Astrocyte of the hippocampus (primary cell): Measurements from ENCODE around the gene CD177.
"Not testable (repeated sequence)": the region's sequence is repeated elsewhere in the genome, so short reads cannot be mapped to it uniquely, and the experiment has no call there.

Source experiments
- DNase-seq: peaks from one replicate; pipeline ENCODE4 v3.0.0; 2011; ENCODE audit warnings: low read depth, low spot score

Gene CD177

DNA sequence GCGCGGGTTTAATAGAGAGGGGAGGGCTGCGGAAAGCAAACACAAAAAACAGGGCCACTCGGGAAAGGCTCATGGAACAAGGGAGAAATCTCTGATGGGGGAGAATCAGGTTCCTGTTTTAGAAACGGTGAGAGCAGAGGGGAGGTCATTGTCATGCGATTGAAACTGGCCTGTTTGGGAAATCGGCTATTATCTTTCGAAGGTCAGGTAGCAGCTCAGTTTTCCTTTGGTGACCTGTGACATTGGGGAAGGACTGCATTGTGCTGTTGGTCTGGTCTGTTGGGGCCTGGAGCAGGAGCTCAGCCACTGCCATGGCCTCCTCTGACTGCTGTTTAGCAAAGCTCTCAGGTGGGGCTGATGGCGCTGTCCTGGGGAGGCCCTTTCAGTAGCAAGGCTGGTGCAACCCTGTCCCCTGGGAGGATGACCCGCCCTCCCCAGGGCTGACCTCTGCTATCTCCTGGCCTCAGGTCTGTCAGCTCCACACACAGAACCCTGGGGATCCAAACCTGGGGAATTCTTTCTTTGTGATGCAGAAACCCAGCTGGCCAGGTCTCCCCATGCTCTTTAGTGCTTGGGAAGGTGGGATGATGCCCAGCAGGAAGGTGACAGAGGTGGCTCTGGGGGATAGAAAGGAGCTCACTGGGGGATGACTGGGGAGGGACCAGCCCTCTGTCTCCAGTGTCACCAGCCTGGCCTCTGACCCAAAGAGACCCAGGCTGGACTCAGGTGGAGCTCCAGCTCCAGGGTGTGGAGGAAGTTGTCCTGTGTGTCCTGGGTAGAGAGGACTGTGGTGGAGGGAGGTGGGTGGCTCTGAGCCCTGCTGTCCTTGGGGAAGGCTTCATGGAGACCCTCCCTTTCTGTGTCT is 21.2 kb upstream of the CD177 start:
- DNase-seq: no peak

DNA sequence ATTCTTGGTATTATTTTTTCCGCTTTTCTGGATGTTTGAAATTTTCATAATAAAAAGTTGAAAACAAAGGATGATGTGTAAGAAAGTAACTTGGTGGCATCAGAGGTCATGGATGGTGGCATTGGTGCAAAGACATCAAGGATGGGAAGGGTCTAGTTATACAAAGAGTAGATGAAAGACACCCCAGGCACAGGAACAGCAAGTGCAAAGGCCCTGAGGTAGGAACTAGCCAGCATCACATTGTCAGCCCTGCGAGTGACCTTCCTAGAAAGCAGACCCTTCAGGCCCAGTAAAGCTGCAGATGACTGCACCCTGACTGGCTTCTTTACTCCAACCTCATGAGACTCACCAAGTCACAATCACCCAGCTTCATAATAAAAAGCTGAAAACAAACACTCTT is 17.0 kb upstream of the CD177 start:
- DNase-seq: not testable (repeated sequence)

DNA sequence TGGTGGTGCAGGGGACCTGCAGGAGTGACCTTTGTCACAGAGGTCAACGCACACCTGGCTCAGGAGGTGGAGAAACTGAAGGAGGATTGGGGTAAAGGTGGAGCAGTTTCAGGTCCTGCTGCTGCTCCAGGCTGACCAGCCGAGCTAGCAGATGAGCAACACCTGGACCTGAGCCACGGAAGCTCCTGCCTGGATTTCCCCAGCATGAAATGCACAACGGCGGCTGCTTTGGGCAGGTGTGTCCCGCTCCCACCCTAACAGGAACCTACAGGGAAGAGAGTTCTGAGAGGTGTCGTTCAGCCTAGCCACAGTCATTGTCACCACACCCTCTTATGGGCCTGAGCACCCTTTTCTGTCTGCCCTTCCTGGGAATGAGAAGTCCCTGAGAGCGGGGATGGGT is 15.7 kb upstream of the CD177 start:
- DNase-seq: no peak

DNA sequence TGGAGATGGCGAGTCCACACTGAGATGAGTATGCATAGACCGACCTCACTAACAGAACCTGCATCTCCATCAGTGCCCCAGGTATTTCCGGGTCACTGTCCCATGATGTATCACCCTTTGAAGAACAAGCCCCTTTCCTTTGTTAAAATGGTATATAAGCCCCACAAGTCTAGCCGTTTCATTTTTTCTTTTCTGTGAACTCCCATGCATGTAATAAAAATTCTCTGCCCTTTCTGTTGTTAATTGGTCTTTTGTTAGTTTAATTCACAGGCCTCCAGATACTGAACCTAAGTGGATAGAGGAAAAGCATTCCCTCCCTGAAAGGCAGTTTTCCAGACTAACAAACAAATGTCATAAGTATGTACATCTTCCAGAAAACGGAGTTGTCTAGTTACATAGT is 15.0 kb upstream of the CD177 start:
- no peak for DNase-seq

DNA sequence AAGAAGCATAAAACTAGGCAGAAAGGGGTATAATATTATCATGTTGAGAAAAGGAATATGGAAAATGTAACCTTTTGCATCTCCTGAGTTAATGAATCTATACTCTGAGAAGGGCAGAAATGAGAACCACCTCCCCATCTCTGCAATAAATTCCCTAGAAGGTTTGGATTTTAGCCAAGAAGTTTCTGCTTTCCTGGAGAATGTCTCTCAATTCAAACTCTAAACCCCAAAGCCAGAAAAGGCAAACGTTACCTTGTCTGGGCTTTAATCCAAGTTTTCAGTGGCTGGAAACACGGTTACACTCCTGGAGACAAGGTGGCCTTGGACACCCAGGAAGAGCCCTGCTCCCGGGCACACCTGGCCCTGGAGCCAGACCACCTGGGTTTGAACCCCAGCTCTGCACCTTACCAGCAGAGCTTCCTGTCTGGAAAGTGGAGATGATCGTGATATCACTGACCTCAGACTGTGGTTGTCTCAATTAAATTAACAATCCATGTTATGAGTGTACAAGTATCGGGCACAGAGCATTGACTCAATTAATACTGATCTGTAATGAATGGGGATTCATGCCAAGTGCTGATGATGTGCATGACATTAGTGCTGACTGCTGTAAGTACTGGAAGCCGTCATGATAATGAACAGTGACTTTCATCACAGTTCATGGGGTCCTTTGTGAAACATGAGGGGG is 14.1 kb upstream of the CD177 start:
- DNase-seq: peak; percentile 9

GRCh38 chr19:43340101-43340500 is 13.4 kb upstream of the CD177 start:
- DNase-seq: not testable (repeated sequence)

- DNase-seq: not testable (repeated sequence)
These were observed 12.4 kb upstream of the CD177 start for GRCh38 chr19:43341098-43341497.

GRCh38 chr19:43342104-43342503 is 11.4 kb upstream of the CD177 start:
- DNase-seq: peak; percentile 89

- DNase-seq: not testable (repeated sequence)
These were observed 9.1 kb upstream of the CD177 start for GRCh38 chr19:43344347-43344925.

- DNase-seq: not testable (repeated sequence)
These were observed 3.7 kb upstream of the CD177 start for GRCh38 chr19:43349813-43350212.

DNA sequence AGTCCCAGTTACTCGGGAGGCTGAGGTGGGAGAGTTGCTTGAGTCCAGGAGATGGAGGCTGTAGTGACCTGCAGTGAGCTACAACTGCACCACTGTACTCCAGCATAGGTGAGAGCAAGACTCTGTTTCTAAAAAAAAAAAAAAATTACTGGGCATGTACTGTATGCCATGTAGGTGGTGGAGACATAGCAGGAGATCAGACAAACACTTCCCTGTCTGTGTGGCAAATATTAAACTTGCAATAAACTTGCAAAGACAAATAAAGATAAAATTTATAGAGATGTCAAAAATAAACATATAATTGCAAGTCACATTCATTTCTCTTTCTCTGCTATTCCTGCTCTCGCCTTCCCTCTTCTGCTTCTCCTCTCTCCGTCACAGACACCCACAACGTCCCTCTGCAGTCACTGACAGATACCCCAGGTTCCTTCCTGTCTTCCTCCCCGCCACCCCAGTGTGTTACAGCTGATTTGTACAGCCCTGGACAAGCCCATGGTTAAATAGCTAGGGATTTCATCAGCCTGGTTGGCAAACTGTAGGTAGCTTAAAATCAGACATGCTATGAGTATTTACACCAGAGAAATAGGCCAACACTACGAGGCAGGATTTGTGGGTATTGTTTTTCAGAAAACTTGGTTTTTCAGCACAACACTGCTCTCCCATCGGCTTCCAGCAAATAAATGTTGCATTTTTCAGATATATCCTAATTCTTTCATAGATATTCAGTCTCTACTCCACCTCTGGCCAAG is 1.3 kb upstream of the CD177 start:
- DNase-seq: no peak

- peak; percentile 17 for DNase-seq
These were observed 780 bp downstream of the CD177 start for GRCh38 chr19:43354305-43354627.

- not testable (repeated sequence) for DNase-seq
These were observed 3.3 kb downstream of the CD177 start for GRCh38 chr19:43356749-43357148.

DNA sequence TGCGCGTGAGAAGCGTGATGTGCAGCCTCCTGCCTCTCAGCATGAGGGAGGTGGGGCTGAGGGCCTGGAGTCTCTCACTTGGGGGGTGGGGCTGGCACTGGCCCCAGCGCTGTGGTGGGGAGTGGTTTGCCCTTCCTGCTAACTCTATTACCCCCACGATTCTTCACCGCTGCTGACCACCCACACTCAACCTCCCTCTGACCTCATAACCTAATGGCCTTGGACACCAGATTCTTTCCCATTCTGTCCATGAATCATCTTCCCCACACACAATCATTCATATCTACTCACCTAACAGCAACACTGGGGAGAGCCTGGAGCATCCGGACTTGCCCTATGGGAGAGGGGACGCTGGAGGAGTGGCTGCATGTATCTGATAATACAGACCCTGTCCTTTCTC is 8.7 kb downstream of the CD177 start:
- no peak for DNase-seq

DNA sequence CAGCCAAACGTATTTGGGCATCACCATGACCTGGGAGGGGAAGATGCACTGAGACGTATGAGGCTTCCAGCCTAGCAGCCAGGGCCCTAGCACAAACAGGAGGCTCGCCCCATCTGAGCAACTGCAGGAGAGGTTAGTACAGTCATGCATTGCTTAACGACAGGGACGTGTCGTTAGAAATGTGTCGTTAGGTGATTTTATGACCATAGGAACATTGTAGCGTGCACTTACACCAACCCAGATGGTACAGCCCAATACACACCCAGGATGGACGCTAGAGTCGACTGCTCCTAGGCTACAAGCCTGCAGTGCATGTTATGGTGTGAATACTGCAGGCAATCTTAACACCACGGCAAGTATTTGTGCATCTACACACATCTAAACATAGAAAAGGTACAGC is 9.3 kb downstream of the CD177 start:
- no peak for DNase-seq

DNA sequence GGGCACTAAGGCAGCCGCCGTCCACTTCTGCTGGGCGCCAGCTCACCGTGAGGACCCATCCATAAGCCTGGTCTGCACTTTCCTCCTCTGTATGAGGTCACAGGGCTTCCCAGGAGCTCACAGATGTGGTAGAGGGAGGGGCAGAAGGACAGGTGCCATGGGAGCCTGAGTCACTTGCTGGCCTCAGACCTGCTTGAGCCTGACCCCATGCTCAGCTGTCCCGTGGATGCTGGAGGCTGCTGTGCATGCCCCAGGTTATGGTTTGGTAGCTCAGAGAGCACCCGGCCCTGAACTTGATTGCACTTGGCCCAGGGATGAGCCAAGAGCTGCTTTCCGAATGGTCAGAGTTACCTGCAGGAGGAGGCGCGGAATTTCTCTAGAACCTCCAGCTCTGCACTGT is 12.2 kb downstream of the CD177 start:
- DNase-seq: not testable (repeated sequence)

- DNase-seq: no peak
These were observed 14.3 kb downstream of the CD177 start for GRCh38 chr19:43367822-43368221.

GRCh38 chr19:43368897-43369296 is 15.4 kb downstream of the CD177 start:
- DNase-seq: not testable (repeated sequence)

DNA sequence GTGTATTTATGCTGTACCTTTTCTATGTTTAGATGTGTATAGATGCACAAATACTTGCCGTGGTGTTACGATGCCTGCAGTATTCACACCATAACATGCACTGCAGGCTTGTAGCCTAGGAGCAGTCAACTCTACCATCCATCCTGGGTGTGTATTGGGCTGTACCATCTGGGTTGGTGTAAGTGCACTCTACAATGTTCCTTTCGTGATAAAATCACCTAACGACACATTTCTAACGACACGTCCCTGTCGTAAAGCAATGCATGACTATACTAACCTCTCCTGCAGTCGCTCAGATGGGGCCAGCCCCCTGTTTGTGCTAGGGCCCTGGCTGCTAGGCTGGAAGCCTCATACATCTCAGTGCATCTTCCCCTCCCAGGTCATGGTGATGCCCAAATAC is 18.4 kb downstream of the CD177 start:
- no peak for DNase-seq

DNA sequence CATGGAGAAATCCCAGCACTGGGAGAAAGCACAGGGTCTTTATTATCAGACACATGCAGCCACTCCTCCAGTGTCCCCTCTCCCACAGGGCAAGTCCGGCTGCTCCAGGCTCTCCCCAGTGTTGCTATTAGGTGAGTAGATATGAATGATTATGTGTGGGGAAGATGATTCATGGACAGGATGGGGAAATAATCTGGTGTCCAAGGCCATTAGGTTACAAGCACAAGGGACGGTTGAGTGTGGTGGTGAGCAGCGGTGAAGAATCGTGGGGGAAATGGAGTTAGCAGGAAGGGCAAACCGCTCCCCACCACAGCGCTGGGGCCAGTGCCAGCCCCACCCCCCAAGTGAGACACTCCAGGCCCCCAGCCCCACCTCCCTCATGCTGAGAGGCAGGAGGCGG is 19.0 kb downstream of the CD177 start:
- DNase-seq: no peak

- not testable (repeated sequence) for DNase-seq
These were observed 24.1 kb downstream of the CD177 start for GRCh38 chr19:43377624-43378023.

GRCh38 chr19:43380008-43380407 is 26.5 kb downstream of the CD177 start:
- no peak for DNase-seq
